ENCODE results near the gene CDC42BPA. TPM values are rescaled to one million over a fixed set of nuclear protein-coding genes. Genes with fewer than 3 reads are reported as not detected.

CDC42BPA gene
- total and polyA plus RNA-seq, 2 of the 8 experiments (the other 6 are each of a cell fraction or from before 2014, with no cell fraction given) = 7.1 to 28.5 TPM

DNA sequence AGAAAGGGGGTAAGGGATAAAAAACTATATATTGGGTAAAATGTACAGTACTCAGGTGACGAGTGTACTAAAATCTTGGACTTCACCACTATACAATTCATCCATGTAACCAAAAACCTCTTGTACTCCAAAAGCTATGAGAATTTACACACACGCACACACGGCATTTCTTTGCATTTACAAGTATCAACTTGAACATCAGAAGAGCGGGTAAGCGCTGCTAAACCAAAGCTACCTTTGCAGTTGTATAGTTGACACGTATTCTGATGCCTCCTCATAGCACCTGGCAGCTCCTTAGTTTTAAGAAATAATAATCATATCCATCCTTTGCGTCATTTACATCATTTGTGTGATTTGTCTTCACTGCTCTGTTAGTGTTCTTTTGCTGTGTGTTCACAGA is 17.6 kb downstream of the CDC42BPA start:
- no peak overlapping the region for H3K4me2 ChIP-seq (ENCODE audit: insufficient read depth in 1 of 2, low read depth in 2 of 2, low read length in 2 of 2)
- H4K8ac ChIP-seq (ENCODE audit: extremely low read depth, insufficient read depth, low read length) = no peak overlapping the region
- H3K14ac ChIP-seq (ENCODE audit: insufficient read length) = no peak overlapping the region
- no peak overlapping the region for H2AFZ ChIP-seq (ENCODE audit: low read length)
- ChIA-PET CTCF (ENCODE audit: partially characterized antibody) (interaction anchor here (0.6 to 1.3 kb wide), 5 partner anchors 9 to 149 kb away, joined by 3 to 4 read pairs (median 3); no protein-coding TSS in a partner anchor), POLR2A (ENCODE audit: partially characterized antibody) (interaction anchor here (1.3 to 2.5 kb wide), 3 partner anchors 10 to 18 kb away, joined by 3 to 8 read pairs (median 3); partner anchors contain the start of gene CDC42BPA)
- no peaks in the 10 kb centered on the region for H3K4me1 ChIP-seq (replicated peaks in 1 of 4; ENCODE audit: control insufficient read depth in 3 of 4, insufficient read depth in 4 of 4, low read length in 3 of 4)
- no peak overlapping the region for H3K27ac ChIP-seq (ENCODE audit: low read depth, low read length)
- peaks cover 0 to 87% of the 10 kb centered on the region in 2 experiments; a peak in 3 of 4 replicates for H3K79me2 ChIP-seq (ENCODE audit: control insufficient read depth in 1 of 2, insufficient read depth in 2 of 2, low read length in 2 of 2)
- no peaks in the 10 kb centered on the region for H3K23me2 ChIP-seq (ENCODE audit: low read depth, low read length)
- FAIRE-seq (no peak), DNase-seq (ENCODE audit: low read depth in 1 of 2, low spot score in 2 of 2) (no peak)
- H4K20me1 ChIP-seq (replicated peaks in 1 of 2; ENCODE audit: control insufficient read depth in 1 of 2, insufficient read depth in 2 of 2, low read length in 2 of 2) = peaks cover 2 to 3% of the 10 kb centered on the region in 2 experiments
- no peak overlapping the region for H4K91ac ChIP-seq (replicated peaks; ENCODE audit: insufficient read length, low read length)
- H3K18ac ChIP-seq (ENCODE audit: extremely low read depth, low read length) = no peak overlapping the region
- no peak overlapping the region for H2BK15ac ChIP-seq (ENCODE audit: low read length)
- no peak overlapping the region for H3K56ac ChIP-seq (replicated peaks; ENCODE audit: insufficient read length, low read depth, low read length)
- H2BK120ac ChIP-seq (replicated peaks; ENCODE audit: low read depth, low read length) = no peak overlapping the region
- H3K27me3 ChIP-seq (replicated peaks in 1 of 4; ENCODE audit: control insufficient read depth in 3 of 4, extremely low read depth in 1 of 4, insufficient read depth in 3 of 4, low read length in 3 of 4) = no peaks in the 10 kb centered on the region
- H2BK12ac ChIP-seq (ENCODE audit: low read depth, low read length) = no peak overlapping the region
- H3K9me3 ChIP-seq (ENCODE audit: insufficient read depth in 2 of 2, low read depth in 1 of 2, low read length in 1 of 2) = no peaks in the 10 kb centered on the region
- no peak overlapping the region for H2AK5ac ChIP-seq (ENCODE audit: low read depth, low read length)
- 87% methylated on average over 7 of the region's 7 CpGs; no CpG with 5 or more reads in 1 of the 2 experiments for WGBS, 2 experiments (ENCODE audit: extremely low coverage in 1 of 2, insufficient coverage in 1 of 2, insufficient read length in 1 of 2, insufficient replicate concordance in 2 of 2, low coverage in 1 of 2, low lambda C conversion rate in 2 of 2, missing lambda C conversion rate in 1 of 2)
- no peak overlapping the region for H3K4ac ChIP-seq (replicated peaks; ENCODE audit: insufficient read length, low read depth, low read length)
- no peaks in the 10 kb centered on the region for H3K36me3 ChIP-seq (ENCODE audit: control insufficient read depth in 2 of 4, insufficient read depth in 4 of 4, low read length in 3 of 4)
- no peak overlapping the region for H4K5ac ChIP-seq (ENCODE audit: insufficient read length, low read depth, low read length)
- no peak overlapping the region for H3K9ac ChIP-seq (replicated peaks in 1 of 4; ENCODE audit: extremely low read depth in 1 of 4, low read depth in 3 of 4, low read length in 3 of 4)
- no peak overlapping the region for H2BK5ac ChIP-seq (ENCODE audit: low read depth, low read length)
- no peak overlapping the region for H2BK20ac ChIP-seq (ENCODE audit: low read length)
- H3K4me3 ChIP-seq (ENCODE audit: extremely low read depth in 1 of 4, insufficient read depth in 2 of 4, low read depth in 3 of 4, low read length in 4 of 4) = no peak overlapping the region
- no peaks in the 10 kb centered on the region for H3K79me1 ChIP-seq (ENCODE audit: low read depth, low read length)
- H3K23ac ChIP-seq (ENCODE audit: insufficient read length) = no peak overlapping the region
- TF ChIP-seq ATF2 (IDR thresholded peaks at IDR 0.05; ENCODE audit: low read length) (no peak), SIX5 (IDR thresholded peaks at IDR 0.05; ENCODE audit: low read depth, low read length) (no peak), RNF2 (IDR thresholded peaks at IDR 0.05; ENCODE audit: borderline replicate concordance, low read depth, low read length, missing control alignments, poor library complexity, severe bottlenecking) (no peak), POLR2A (IDR thresholded peaks at IDR 0.05; ENCODE audit: control extremely low read depth in 1 of 2, low read depth in 2 of 2, low read length in 2 of 2) (no peak), CBX8 (IDR thresholded peaks at IDR 0.05; ENCODE audit: borderline replicate concordance, low read depth, low read length) (no peak), SP1 (IDR thresholded peaks at IDR 0.05; ENCODE audit: low read depth, low read length) (no peak), TCF12 (IDR thresholded peaks at IDR 0.05; ENCODE audit: low read depth, low read length) (no peak), RXRA (IDR thresholded peaks at IDR 0.05; ENCODE audit: insufficient read depth, low read depth, low read length) (no peak), FOSL1 (IDR thresholded peaks at IDR 0.05; ENCODE audit: insufficient read depth, low read depth, low read length) (no peak), EZH2 (IDR thresholded peaks at IDR 0.05; ENCODE audit: low read depth, low read length, severe bottlenecking) (no peak)
- TF ChIP-seq, protein P1, sequence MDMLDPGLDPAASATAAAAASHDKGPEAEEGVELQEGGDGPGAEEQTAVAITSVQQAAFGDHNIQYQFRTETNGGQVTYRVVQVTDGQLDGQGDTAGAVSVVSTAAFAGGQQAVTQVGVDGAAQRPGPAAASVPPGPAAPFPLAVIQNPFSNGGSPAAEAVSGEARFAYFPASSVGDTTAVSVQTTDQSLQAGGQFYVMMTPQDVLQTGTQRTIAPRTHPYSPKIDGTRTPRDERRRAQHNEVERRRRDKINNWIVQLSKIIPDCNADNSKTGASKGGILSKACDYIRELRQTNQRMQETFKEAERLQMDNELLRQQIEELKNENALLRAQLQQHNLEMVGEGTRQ (IDR thresholded peaks at IDR 0.05; ENCODE audit: low read length) = no peak

Measured in H1 (cell line).